ENCODE results near the gene CAMK1D.

Gene CAMK1D

GRCh38 chr10:12769323-12770044 lies 420.1 kb downstream of the CAMK1D start:
- DNase-seq (ENCODE audit: low read depth): no peak

- DNase-seq (ENCODE audit: low read depth): no peak
These were observed 422.8 kb downstream of the CAMK1D start for GRCh38 chr10:12771981-12772760.

- DNase-seq (ENCODE audit: low read depth): no peak
These were observed 423.6 kb downstream of the CAMK1D start for GRCh38 chr10:12772797-12773587.

- DNase-seq (ENCODE audit: low read depth): no peak
These were observed 425.0 kb downstream of the CAMK1D start for GRCh38 chr10:12774204-12774894.

DNA sequence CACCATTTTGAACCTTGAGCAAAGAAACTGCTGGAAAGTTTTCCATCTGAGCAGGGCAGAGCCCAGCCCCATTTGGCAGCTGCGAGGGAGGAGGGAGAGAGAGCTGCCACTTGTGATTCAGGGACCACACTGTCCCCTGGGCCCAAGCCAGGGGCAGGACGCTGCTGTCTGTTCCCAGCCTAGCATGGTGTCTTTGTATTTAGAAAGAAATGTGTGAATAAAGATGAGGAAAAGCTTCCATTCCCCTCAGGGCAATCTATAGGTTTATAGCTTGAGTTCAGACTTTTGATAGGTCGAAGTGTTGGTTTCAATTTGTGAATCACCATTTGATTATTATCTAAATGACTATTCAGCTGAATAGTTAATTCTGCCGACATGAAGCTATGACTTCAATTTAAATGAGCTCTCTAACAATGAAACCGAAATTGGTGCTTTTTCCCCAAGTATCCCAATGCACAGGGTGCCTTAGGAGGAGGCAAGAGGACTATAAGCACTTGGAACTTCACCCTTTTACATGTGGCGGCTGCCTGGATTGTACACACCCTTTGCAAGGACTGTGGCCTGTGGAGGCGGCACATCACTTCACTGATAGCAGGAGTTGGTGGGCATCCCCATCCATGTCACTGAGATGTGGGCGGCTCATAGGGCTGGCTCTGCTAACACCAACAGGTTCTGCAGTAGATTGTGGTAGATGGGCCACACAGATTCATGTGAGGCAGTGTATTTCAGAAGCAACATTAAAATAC lies 428.7 kb downstream of the CAMK1D start:
- DNase-seq (ENCODE audit: low read depth): no peak

GRCh38 chr10:12780634-12781601 lies 431.6 kb downstream of the CAMK1D start:
- no peak for DNase-seq (ENCODE audit: low read depth)

- no peak for DNase-seq (ENCODE audit: low read depth)
These were observed 432.6 kb downstream of the CAMK1D start for GRCh38 chr10:12781976-12782375.

GRCh38 chr10:12782537-12782936 lies 433.2 kb downstream of the CAMK1D start:
- DNase-seq (ENCODE audit: low read depth): peak; percentile 20

GRCh38 chr10:12783293-12783692 lies 433.9 kb downstream of the CAMK1D start:
- DNase-seq (ENCODE audit: low read depth): no peak

DNA sequence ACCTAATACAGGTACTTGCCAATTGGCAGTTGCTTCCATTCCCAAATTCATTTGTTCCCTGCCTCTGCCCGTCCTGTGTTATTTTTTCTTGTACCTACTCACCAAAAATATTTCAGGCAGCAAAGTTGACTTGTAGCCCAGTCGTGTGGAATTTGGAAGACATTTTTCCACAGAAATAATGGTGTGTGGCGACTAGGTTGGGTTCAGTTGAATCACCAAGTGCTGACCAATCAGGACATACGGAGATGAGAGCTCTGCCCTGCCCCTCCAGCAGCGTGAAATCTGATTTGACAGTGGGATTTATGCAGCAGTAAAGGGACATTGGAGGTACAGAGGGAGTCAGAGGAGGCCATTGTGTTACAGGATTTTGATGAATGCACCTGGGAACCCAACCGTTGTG lies 435.3 kb downstream of the CAMK1D start:
- no peak for DNase-seq (ENCODE audit: low read depth)

GRCh38 chr10:12785415-12785831 lies 436.1 kb downstream of the CAMK1D start:
- no peak for DNase-seq (ENCODE audit: low read depth)

DNA sequence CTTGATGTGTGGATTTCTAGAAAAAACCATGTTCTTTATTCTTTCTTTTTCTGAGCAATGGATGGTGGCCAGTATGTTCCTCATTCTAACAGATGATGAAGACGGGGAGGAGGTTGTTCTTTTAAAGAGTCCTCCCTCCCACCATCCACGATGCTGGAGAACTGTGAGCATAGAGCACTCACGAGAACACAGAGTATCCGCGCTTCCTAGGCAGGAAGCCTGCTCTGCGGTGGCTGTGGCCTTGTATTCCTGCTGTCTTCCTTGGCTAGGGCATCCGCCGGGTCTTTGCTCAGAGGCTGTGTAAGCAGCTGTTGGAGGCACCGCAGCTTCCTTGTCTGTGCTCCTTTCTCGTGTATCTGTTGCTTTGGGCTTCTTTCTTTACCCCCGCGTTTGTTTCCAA lies 437.9 kb downstream of the CAMK1D start:
- no peak for DNase-seq (ENCODE audit: low read depth)

DNA sequence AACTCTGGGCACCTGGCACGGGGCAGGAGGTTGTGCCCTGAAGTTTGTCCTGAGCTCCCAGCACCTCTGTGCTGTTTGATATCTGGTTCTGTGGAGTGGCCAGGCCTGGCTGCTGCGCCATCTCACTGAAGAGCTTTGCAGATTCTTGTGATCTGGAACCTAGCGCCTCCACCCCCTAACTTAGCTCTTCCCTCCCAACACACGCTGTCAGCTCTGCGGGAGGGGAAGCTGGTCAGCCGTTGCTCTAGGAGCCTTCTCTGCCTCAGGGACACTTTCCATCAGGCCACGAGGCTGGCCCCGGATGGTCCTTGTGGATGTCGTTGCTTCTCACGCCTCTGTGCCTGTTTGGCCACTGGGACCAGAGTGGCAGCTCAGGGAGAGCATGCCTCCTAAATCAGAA lies 438.9 kb downstream of the CAMK1D start:
- no peak for DNase-seq (ENCODE audit: low read depth)

GRCh38 chr10:12790270-12790669 lies 440.9 kb downstream of the CAMK1D start:
- no peak for DNase-seq (ENCODE audit: low read depth)

- no peak for DNase-seq (ENCODE audit: low read depth)
These were observed 442.4 kb downstream of the CAMK1D start for GRCh38 chr10:12791728-12792127.

DNA sequence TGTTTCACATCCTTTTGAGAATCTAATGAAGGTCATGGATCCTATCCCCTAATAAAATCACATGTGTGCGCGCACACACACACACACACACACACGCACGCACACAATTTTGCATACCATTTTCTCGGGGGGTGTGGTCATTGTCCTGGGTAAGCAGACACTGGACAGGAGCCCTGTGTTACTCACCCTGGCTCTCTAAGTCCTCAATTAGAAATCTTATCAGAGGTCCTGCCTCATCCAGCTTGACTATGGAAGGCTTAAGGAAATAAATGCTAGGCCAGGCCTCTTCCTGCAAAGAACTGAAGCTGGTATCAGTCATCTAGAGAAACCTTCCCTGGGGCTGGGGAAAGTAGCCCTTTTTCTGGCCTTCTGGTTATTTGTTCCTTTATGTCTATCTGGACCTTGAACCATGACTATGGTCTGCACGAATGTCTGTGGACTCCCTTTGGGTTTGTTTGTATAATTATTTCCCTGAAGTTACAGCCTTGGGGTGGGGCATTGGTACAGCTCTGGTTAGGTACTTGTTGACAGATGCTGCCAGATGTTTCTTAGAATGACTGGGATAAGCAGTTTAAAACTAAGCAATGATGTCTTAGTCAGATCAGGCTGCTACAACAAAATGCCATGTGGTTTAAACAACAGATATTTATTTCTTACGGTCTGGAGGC lies 443.7 kb downstream of the CAMK1D start:
- no peak for DNase-seq (ENCODE audit: low read depth)

DNA sequence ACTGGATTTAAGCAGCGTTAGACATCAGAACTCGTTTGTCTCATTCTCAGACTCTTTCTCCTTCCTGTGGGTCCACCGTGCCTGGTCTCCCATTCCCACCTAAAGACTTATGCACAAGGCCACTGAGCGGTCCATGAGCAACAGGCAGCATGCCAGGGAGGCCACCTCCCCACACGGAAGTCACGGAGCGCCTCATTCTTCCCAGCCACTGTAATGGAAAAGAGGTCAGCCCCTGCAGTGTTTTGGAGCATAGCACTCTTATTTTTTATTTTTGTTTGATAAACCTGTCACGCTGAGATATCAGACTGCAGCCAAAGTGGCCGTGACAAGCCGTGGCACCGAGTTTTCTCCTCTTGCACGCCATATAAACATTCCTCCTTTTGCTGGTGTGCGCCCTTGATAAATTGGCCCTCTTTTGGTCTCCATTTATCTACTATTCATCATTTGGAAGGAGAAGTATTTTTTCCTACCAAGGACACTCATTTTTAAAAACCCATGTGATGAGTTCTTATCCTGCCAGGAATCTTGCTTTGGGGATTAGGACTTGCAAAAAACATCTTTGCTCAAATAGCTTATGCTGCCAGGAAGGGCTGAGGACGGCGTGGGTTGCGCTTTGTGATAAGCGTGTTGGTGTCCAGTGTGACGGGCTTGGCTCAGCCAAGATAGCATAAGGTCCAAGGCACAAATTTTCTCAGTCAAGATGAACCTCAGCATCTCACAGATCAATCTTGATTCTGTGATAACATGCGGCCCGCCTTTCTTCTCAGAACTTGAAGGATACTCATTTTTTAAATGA lies 446.2 kb downstream of the CAMK1D start:
- DNase-seq (ENCODE audit: low read depth): no peak

DNA sequence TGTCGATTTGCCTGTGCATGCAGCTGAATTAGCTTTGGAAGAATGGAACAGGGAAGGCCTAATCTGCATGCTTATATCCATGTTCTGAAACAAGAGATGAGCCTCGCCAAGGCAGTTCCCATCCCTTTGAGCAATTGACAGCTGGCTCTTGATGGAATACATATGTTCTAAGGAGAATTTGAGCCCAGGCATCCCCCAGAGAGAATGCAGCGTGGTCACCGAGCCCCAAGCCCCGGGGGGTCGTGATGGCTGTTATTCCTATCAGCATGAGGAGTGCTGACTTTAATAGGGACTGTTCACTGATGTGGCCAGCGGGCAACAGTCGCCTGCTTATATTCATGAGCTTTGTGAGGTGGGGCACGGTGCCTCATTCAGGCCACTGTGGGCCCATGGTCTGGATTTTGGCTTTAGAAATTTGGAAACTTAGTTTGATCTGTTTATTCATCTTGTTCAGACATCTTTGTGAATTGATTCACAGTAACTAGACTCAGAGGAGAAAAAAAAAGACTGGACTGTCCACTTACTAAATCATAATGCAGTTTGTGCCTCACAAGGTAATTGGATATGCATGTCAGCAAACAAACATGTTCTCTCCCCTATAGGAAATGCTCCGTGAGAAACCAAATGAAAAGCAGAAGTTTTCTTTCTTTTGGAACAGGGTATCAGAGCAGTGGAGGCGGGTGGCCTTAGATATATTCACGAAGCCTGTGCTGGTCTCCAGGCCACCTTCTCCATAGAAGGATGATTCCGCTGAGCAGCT lies 447.2 kb downstream of the CAMK1D start:
- DNase-seq (ENCODE audit: low read depth): no peak
